ENCODE measurements around the gene CRIP3.

DNA sequence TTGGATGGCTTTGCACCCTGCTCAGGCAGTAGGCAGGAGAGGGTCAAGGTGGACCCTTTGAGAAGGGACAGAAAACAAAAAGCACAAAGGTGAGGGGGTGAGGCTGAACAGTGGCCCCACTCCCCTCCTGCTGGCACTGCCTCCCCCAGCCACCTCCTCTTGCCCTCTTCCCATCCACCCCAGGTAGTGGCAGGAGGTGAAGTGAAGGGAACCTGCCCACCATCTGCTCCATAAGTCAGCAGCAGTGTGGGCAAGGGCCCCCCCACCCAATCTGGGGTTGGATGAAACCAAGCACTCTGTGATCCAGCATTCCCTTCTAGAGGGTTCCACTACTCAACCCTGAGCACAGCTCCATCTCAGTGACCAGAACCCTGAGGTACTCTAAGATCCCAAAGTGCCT, 36.7 kb downstream of the CRIP3 start:
- TF ChIP-seq EZH2phosphoT487 (IDR thresholded peaks at IDR 0.05; ENCODE audit: borderline replicate concordance) = no peak
- TF ChIP-seq, protein P1, sequence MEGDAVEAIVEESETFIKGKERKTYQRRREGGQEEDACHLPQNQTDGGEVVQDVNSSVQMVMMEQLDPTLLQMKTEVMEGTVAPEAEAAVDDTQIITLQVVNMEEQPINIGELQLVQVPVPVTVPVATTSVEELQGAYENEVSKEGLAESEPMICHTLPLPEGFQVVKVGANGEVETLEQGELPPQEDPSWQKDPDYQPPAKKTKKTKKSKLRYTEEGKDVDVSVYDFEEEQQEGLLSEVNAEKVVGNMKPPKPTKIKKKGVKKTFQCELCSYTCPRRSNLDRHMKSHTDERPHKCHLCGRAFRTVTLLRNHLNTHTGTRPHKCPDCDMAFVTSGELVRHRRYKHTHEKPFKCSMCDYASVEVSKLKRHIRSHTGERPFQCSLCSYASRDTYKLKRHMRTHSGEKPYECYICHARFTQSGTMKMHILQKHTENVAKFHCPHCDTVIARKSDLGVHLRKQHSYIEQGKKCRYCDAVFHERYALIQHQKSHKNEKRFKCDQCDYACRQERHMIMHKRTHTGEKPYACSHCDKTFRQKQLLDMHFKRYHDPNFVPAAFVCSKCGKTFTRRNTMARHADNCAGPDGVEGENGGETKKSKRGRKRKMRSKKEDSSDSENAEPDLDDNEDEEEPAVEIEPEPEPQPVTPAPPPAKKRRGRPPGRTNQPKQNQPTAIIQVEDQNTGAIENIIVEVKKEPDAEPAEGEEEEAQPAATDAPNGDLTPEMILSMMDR (conservative IDR thresholded peaks at IDR 0.05; ENCODE audit: low read length) = no peak
